H1 (cell line): Measurements from ENCODE around the gene OR5B2. TPM values are rescaled to one million over a fixed set of nuclear protein-coding genes. Genes with fewer than 3 reads are reported as not detected.

Experiments used
- CREB1 ChIP-seq: IDR thresholded peaks from 2 replicates; pipeline ENCODE4 v1.6.1; 2012; ENCODE audit warnings: inconsistent platforms
- EGR1 ChIP-seq: IDR thresholded peaks from 2 replicates; pipeline ENCODE4 v1.6.1; 2011; ENCODE audit warnings: low read depth, low read length, borderline replicate concordance
- KDM1A ChIP-seq: fragments of 200-600, 300-600 bp; sonication (generic); IDR thresholded peaks from 2 replicates; pipeline ENCODE4 v1.7.1; 2016; ENCODE audit warnings: mild to moderate bottlenecking, low read length, borderline replicate concordance
- polyA plus RNA-seq, 7 experiments: library from polyadenylated mRNA; depleted of rRNA in 3 of 7; stranded (reverse) in 5 of 7; unstranded in 2 of 7; fragments of >200 nt in 5 of 7; fragments of 200-250 nt in 2 of 7; gene quantifications; 1 replicate in 5 of 7; 2 replicates in 1 of 7; 4 replicates in 1 of 7; pipeline versions ENCODE4 v1.2.1 to v1.2.3, GENCODE V29; 2011 to 2013; ENCODE audit warnings: missing spikeins in 2 of 7, mixed read lengths in 2 of 7
- total RNA-seq: library from RNA; stranded (reverse); fragmentation: NEBNext Ultra II Directional; extraction: Animal tissue kit (Norgen Biotek cat#: 25700); gene quantifications from 2 replicates; pipeline ENCODE4 v1.2.1, GENCODE V29; 2021

Gene OR5B2
- total and polyA plus RNA-seq, 2 of the 8 experiments (the other 6 are each of a cell fraction or from before 2014, with no cell fraction given): 0.06 TPM; not detected in 1

DNA sequence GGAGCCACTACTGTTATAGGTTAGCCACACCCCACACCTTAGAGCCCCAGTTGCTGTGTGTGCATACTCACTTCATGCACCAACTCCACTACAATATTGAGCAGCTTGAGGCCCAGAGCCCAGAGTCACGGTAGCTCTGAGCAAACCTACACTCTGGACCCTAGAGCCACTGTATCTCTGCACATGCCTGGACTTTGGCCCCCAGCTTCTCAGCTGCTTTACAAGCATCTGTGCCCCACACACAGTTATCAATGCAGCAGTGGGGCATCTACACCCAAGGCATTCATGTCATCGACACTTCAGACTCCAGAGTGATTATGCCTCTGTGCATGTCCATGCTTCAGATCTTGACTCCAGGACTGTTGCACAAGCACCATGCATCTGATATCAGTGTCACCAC lies 16.4 kb upstream of the OR5B2 start (continued):
- TF ChIP-seq KDM1A: no peak
- TF ChIP-seq EGR1: no peak
- TF ChIP-seq CREB1: no peak
- TF ChIP-seq, all 59 proteins: peak for 0
